ACC112 (cell line): ENCODE results near the gene TTC7B.
"Not testable (repeated sequence)": the region's sequence is repeated elsewhere in the genome, so short reads cannot be mapped to it uniquely, and the experiment has no call there.

Experiments
- H2AFZ ChIP-seq: fragments of 200-600 bp; sonication (generic); one replicate; pipeline ENCODE4 v1.6.0; 2017; ENCODE audit warnings: antibody characterized with exemption, low read length; ENCODE audit not compliant: unreplicated experiment
- H3K27ac ChIP-seq: fragments of 200-600 bp; sonication (generic); 2 replicates; pipeline ENCODE4 v1.5.1; 2014; ENCODE audit warnings: low read depth, mild to moderate bottlenecking, antibody characterized with exemption, low read length, moderate library complexity
- H3K27me3 ChIP-seq: fragments of 200-600 bp; sonication (generic); 2 replicates; pipeline ENCODE4 v1.6.1; 2014; ENCODE audit warnings: mild to moderate bottlenecking, antibody characterized with exemption, low read length, moderate library complexity, mixed read lengths; ENCODE audit not compliant: insufficient read depth
- H3K36me3 ChIP-seq: fragments of 200-600 bp; sonication (generic); 2 replicates; pipeline ENCODE4 v1.6.1; 2016; ENCODE audit warnings: mild to moderate bottlenecking, antibody characterized with exemption, low read length, moderate library complexity, mixed read lengths; ENCODE audit not compliant: insufficient read depth
- H3K4me1 ChIP-seq: fragments of 200-600 bp; sonication (generic); one replicate; pipeline ENCODE4 v1.6.1; 2016; ENCODE audit warnings: low read length, mixed read lengths; ENCODE audit not compliant: insufficient read depth, unreplicated experiment, control insufficient read depth
- H3K4me3 ChIP-seq: fragments of 200-600 bp; sonication (generic); 2 replicates; pipeline ENCODE4 v1.5.1; 2014; ENCODE audit warnings: mild to moderate bottlenecking, low read depth, low read length
- H3K79me2 ChIP-seq: fragments of 200-600 bp; sonication (generic); one replicate; pipeline ENCODE4 v1.6.0; 2016; ENCODE audit warnings: low read length; ENCODE audit not compliant: control insufficient read depth, unreplicated experiment, insufficient read depth

The TTC7B gene

GRCh38 chr14:90848944-90849731 is 32.9 kb upstream of the TTC7B start:
- no peaks in the 10 kb centered on the region for H3K36me3 ChIP-seq
- no peaks in the 10 kb centered on the region for H3K79me2 ChIP-seq
- no peaks in the 10 kb centered on the region for H3K4me1 ChIP-seq
- no peak overlapping the region for H3K27ac ChIP-seq
- H2AFZ ChIP-seq = no peak overlapping the region
- peaks cover 15% of the 10 kb centered on the region for H3K27me3 ChIP-seq
- no peak overlapping the region for H3K4me3 ChIP-seq

- Histone ChIP-seq H3K4me1 (no peaks in the 10 kb centered on the region), H3K4me3 (no peak overlapping the region), H3K79me2 (no peaks in the 10 kb centered on the region), H3K36me3 (no peaks in the 10 kb centered on the region), H3K27ac (no peak overlapping the region), H3K27me3 (peaks cover 15% of the 10 kb centered on the region), H2AFZ (no peak overlapping the region)
Observed at GRCh38 chr14:90846511-90846910, 30.3 kb upstream of the TTC7B start.

GRCh38 chr14:90844321-90844720 is 28.1 kb upstream of the TTC7B start:
- H3K4me3 ChIP-seq = no peak overlapping the region
- no peaks in the 10 kb centered on the region for H3K36me3 ChIP-seq
- H3K79me2 ChIP-seq = no peaks in the 10 kb centered on the region
- no peak overlapping the region for H3K27ac ChIP-seq
- peaks cover 15% of the 10 kb centered on the region for H3K27me3 ChIP-seq
- H3K4me1 ChIP-seq = peaks cover 3% of the 10 kb centered on the region
- H2AFZ ChIP-seq = no peak overlapping the region

- Histone ChIP-seq H3K4me1 (peaks cover 9% of the 10 kb centered on the region), H3K27me3 (peaks cover 14% of the 10 kb centered on the region), H3K36me3 (no peaks in the 10 kb centered on the region), H3K27ac (no peak overlapping the region), H3K4me3 (no peak overlapping the region), H3K79me2 (no peaks in the 10 kb centered on the region), H2AFZ (no peak overlapping the region)
Observed at GRCh38 chr14:90842726-90843125, 26.5 kb upstream of the TTC7B start.

- H3K4me1 ChIP-seq, H2AFZ ChIP-seq, H3K27ac ChIP-seq, H3K4me3 ChIP-seq, H3K27me3 ChIP-seq, H3K36me3 ChIP-seq, H3K79me2 ChIP-seq: not testable (repeated sequence)
Observed at GRCh38 chr14:90840667-90841066, 24.4 kb upstream of the TTC7B start.

GRCh38 chr14:90839889-90840266 is 23.6 kb upstream of the TTC7B start:
- Histone ChIP-seq H3K27ac (no peak overlapping the region), H3K36me3 (no peaks in the 10 kb centered on the region), H3K4me3 (no peak overlapping the region), H2AFZ (no peak overlapping the region), H3K79me2 (no peaks in the 10 kb centered on the region), H3K27me3 (no peaks in the 10 kb centered on the region), H3K4me1 (peaks cover 9% of the 10 kb centered on the region)

- no peaks in the 10 kb centered on the region for H3K27me3 ChIP-seq
- H3K4me3 ChIP-seq = peak overlapping the region; percentile 43
- H3K79me2 ChIP-seq = no peaks in the 10 kb centered on the region
- peak overlapping the region; percentile 15 for H3K27ac ChIP-seq
- H3K36me3 ChIP-seq = no peaks in the 10 kb centered on the region
- peaks cover 9% of the 10 kb centered on the region for H3K4me1 ChIP-seq
- H2AFZ ChIP-seq = peak overlapping the region; percentile 64
Observed at GRCh38 chr14:90839024-90839888, 23.0 kb upstream of the TTC7B start.

GRCh38 chr14:90838531-90838930 is 22.3 kb upstream of the TTC7B start:
- not testable (repeated sequence) for H3K4me1 ChIP-seq, H3K27ac ChIP-seq, H3K79me2 ChIP-seq, H3K4me3 ChIP-seq, H3K27me3 ChIP-seq, H3K36me3 ChIP-seq, H2AFZ ChIP-seq

- no peaks in the 10 kb centered on the region for H3K27me3 ChIP-seq
Observed at GRCh38 chr14:90837355-90837754, 21.1 kb upstream of the TTC7B start.

GRCh38 chr14:90836692-90837063 is 20.4 kb upstream of the TTC7B start:
- Histone ChIP-seq H2AFZ (no peak overlapping the region), H3K27ac (no peak overlapping the region), H3K36me3 (no peaks in the 10 kb centered on the region), H3K4me1 (peaks cover 9% of the 10 kb centered on the region), H3K27me3 (no peaks in the 10 kb centered on the region), H3K79me2 (no peaks in the 10 kb centered on the region), H3K4me3 (no peak overlapping the region)

More at GRCh38 chr14:90837355-90837754, 21.1 kb upstream of the TTC7B start:
- no peak overlapping the region for H3K4me3 ChIP-seq
- H3K36me3 ChIP-seq = no peaks in the 10 kb centered on the region
- no peaks in the 10 kb centered on the region for H3K79me2 ChIP-seq
- H3K4me1 ChIP-seq = peaks cover 9% of the 10 kb centered on the region
- no peak overlapping the region for H3K27ac ChIP-seq
- no peak overlapping the region for H2AFZ ChIP-seq

GRCh38 chr14:90831821-90832220 is 15.6 kb upstream of the TTC7B start:
- Histone ChIP-seq H3K36me3 (no peaks in the 10 kb centered on the region), H3K4me3 (no peak overlapping the region), H3K4me1 (peaks cover 6% of the 10 kb centered on the region), H2AFZ (no peak overlapping the region), H3K27ac (no peak overlapping the region), H3K79me2 (no peaks in the 10 kb centered on the region), H3K27me3 (no peaks in the 10 kb centered on the region)
